Lower leg skin (tissue), 4 donors: ENCODE data around the gene C16orf86. TPM values are rescaled to one million over a fixed set of nuclear protein-coding genes. Genes with fewer than 3 reads are reported as not detected.

ENCODE experiments used
- DNase-seq, 2 donors: peaks; one replicate each; pipeline ENCODE4 v3.0.0-alpha.2; 2019; ENCODE audit warnings: low spot score in 2 of 2
- H3K4me3 ChIP-seq: fragments of 200-600 bp; sonication (generic); 2 replicates; pipeline ENCODE4 v1.5.1; 2017; ENCODE audit warnings: mild to moderate bottlenecking, low read depth; ENCODE audit not compliant: poor library complexity, severe bottlenecking
- CTCF ChIP-seq, 3 donors: fragments of 450-650 bp; IDR thresholded peaks; one replicate each; pipeline ENCODE4 v1.5.1; 2016; ENCODE audit warnings: antibody characterized with exemption in 3 of 3, mild to moderate bottlenecking in 3 of 3, moderate library complexity in 2 of 3
- POLR2A ChIP-seq, 2 donors: fragments of 450-650 bp; IDR thresholded peaks; one replicate each; pipeline ENCODE4 v1.6.1; 2016 to 2017; ENCODE audit warnings: antibody characterized with exemption in 2 of 2, mild to moderate bottlenecking in 1 of 2, moderate library complexity in 1 of 2
- WGBS, 2 donors: methylation state at CpG; one replicate each; pipeline ENCODE4 v1.1.5; 2018; 5-methylcytosine and 5-hydroxymethylcytosine counted together
- intact Hi-C: fragments of 100-400 bp; cut with DNase I; formaldehyde crosslinking; loops from one replicate; pipeline ENCODE4 v1.15.0; 2023; ENCODE audit warnings: low total_unique reads
- total RNA-seq, 4 donors: library from RNA; depleted of rRNA; stranded (reverse); fragments of >200 nt; gene quantifications; one replicate each; pipeline ENCODE4 v1.1.0, GENCODE V29; 2016

The C16orf86 gene
- total RNA-seq, 4 donors from 2014 or later = 2.2 to 10.4 (median 7.2) TPM

DNA sequence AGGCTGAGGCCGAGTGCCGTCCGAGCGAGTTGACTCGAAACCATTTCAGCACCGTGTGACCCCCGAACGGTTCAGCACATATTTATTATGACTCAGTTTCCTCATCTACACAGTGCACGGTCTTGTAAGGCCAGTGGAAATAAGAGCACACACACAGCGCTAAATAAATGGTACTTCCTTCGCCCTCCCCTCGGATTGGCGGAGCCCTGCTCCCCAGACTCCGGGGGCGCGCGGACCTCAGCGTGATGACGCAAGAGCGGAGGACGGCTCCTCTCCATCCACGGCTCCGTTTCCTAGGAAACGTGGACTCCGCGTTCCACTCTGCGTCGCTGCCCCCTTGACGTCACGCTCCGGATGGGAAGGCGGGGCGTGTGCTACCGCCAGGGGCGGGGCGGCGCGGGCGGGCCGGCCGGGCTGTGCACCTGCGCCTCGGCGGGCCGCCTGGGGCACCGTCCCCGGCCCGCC is 6.0 kb upstream of the C16orf86 start, which contains the start of gene PARD6A:
Gene PARD6A, plus strand, starts transcription at position 397 of the 465 bp plus-strand sequence. CDS start 79 bp downstream, outside the sequence.
- TF ChIP-seq POLR2A (IDR thresholded peaks at IDR 0.05) = no peak
- no peak for TF ChIP-seq CTCF (IDR thresholded peaks at IDR 0.05)
- intact Hi-C loops = no loop called here
- WGBS, 2 donors = 0% methylated on average over 10 to 33 of the region's 48 CpGs
- peak; percentile 90 to 98 for DNase-seq
- peak within 1 kb of the TSS; percentile 60 for H3K4me3 ChIP-seq

DNA sequence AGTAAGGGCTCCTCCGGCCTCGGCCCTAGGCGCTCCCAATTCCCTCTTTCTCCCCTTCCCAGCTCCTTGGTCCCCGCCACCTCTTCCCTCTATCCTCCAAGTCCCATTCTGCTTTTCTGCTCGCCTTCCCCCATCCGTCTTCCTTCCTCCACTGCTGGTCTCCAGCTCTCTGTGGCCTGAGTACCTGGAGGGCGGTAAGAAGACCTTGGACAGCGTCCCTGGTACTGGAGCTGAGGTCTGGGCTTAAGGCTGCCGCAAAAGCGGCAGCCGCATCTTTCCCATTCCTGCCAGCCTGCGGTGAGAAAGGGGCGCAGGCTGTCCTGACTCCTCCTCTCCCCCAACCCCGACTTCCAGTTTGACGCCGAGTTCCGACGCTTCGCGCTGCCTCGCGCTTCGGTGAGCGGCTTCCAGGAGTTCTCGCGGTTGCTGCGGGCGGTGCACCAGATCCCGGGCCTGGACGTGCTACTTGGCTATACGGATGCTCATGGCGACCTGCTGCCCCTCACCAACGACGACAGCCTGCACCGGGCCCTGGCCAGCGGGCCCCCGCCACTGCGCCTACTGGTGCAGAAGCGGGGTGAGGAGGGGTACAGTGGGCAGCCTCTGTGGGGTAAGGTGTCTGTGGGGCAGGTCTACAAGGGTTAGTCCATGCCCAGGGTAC is 5.4 kb upstream of the C16orf86 start:
- WGBS, 2 donors = 1 to 17% methylated on average over 14 to 39 of the region's 39 CpGs
- no peak for TF ChIP-seq CTCF (IDR thresholded peaks at IDR 0.05)
- no peak for TF ChIP-seq POLR2A (IDR thresholded peaks at IDR 0.05)
- no peak overlapping the region for H3K4me3 ChIP-seq
- DNase-seq = no peak
- intact Hi-C loops = no loop called here

DNA sequence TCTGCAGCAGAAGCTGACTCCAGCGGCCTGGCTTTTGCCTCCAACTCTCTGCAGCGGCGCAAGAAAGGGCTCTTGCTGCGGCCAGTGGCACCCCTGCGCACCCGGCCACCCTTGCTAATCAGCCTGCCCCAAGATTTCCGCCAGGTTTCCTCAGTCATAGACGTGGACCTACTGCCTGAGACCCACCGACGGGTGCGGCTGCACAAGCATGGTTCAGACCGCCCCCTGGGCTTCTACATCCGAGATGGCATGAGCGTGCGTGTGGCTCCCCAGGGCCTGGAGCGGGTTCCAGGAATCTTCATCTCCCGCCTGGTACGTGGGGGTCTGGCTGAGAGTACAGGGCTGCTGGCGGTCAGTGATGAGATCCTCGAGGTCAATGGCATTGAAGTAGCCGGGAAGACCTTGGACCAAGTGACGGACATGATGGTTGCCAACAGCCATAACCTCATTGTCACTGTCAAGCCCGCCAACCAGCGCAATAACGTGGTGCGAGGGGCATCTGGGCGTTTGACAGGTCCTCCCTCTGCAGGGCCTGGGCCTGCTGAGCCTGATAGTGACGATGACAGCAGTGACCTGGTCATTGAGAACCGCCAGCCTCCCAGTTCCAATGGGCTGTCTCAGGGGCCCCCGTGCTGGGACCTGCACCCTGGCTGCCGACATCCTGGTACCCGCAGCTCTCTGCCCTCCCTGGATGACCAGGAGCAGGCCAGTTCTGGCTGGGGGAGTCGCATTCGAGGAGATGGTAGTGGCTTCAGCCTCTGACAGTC is 4.5 kb upstream of the C16orf86 start:
- no peak overlapping the region for H3K4me3 ChIP-seq
- intact Hi-C loops = no loop called here
- no peak for DNase-seq
- 93 to 94% methylated on average over 24 to 34 of the region's 34 CpGs for WGBS, 2 donors
- TF ChIP-seq POLR2A (IDR thresholded peaks at IDR 0.05) (no peak), CTCF (IDR thresholded peaks at IDR 0.05) (no peak)

GRCh38 chr16:67662653-67663010 is 4.0 kb upstream of the C16orf86 start:
- TF ChIP-seq CTCF (IDR thresholded peaks at IDR 0.05) (no peak), POLR2A (IDR thresholded peaks at IDR 0.05) (no peak)
- no peak for DNase-seq
- intact Hi-C loops = no loop called here
- H3K4me3 ChIP-seq = no peak overlapping the region

DNA sequence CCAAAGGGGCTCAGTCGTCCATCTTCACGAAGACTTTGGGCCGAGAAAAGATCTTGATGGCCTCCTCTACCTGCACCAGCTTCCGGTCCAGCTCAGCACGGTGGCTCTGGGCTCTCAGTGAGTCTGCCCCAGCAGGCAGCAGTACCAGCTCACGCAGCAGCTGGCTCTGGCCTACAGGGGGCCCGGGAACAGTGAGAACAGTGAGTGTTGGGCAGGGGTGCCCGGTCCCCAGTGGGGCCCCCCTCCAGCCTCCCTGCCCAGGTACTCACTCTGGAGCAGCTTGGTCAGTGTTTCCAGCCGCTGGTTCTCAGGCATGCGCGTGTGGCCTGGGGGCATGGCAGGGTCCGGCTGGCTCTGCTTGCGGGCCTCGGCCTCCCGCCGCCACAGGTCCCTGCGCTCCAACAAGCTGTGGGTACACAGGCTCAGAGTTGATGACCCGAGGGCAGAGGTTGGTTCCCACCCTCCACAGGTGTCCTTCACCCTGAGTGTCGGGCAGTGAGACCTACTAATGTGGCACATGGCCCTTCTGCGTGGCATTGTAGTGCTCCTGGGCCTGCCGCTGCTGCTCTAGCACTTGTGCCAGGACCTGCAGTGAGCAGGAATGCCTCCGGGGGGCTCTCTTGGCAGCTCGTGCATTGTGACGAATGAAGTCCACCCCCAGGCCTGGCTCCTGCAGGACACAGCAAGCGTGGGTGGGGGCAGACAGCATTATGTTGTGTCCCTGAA is 3.3 kb upstream of the C16orf86 start:
- TF ChIP-seq CTCF (IDR thresholded peaks at IDR 0.05) = no peak
- TF ChIP-seq POLR2A (IDR thresholded peaks at IDR 0.05) = no peak
- 79 to 82% methylated on average over 16 to 22 of the region's 25 CpGs for WGBS, 2 donors
- DNase-seq = no peak
- H3K4me3 ChIP-seq = no peak overlapping the region
- intact Hi-C loops = no loop called here
